GM18867 (cell line): ENCODE results near the gene RASA1.

ENCODE experiments used
- ATAC-seq: cut with Tn5 transposase; IDR thresholded peaks from one replicate; pipeline ENCODE4 v1.9.1; 2021; ENCODE audit warnings: mild to moderate bottlenecking, moderate library complexity; ENCODE audit not compliant: unreplicated experiment

Gene RASA1

GRCh38 chr5:87400305-87400899 lies 132.7 kb downstream of the RASA1 start:
- ATAC-seq: peak; percentile 85

- ATAC-seq: no peak
These were observed 133.9 kb downstream of the RASA1 start for GRCh38 chr5:87401626-87402025.

- no peak for ATAC-seq
These were observed 135.7 kb downstream of the RASA1 start for GRCh38 chr5:87403409-87403808.

- ATAC-seq: no peak
These were observed 136.2 kb downstream of the RASA1 start for GRCh38 chr5:87403899-87404298.

GRCh38 chr5:87404359-87404758 lies 136.7 kb downstream of the RASA1 start:
- no peak for ATAC-seq

- no peak for ATAC-seq
These were observed 137.9 kb downstream of the RASA1 start for GRCh38 chr5:87405472-87406155.

- ATAC-seq: no peak
These were observed 140.5 kb downstream of the RASA1 start for GRCh38 chr5:87408204-87408603.

- no peak for ATAC-seq
These were observed 143.2 kb downstream of the RASA1 start for GRCh38 chr5:87410931-87411330.

- no peak for ATAC-seq
These were observed 143.9 kb downstream of the RASA1 start for GRCh38 chr5:87411586-87411972.

GRCh38 chr5:87411973-87412629 lies 144.4 kb downstream of the RASA1 start:
- peak; percentile 21 for ATAC-seq

GRCh38 chr5:87412630-87413342 lies 145.1 kb downstream of the RASA1 start, which contains the start of gene CCNH:
Gene CCNH (minus strand): TSS chr5:87412930. CDS start chr5:87412794, 136 bp downstream.
- ATAC-seq: peak; percentile 99

- no peak for ATAC-seq
These were observed 145.6 kb downstream of the RASA1 start for GRCh38 chr5:87413343-87413645.

- no peak for ATAC-seq
These were observed 150.8 kb downstream of the RASA1 start for GRCh38 chr5:87418506-87418905.

GRCh38 chr5:87421307-87421706 lies 153.6 kb downstream of the RASA1 start:
- ATAC-seq: no peak

- no peak for ATAC-seq
These were observed 156.1 kb downstream of the RASA1 start for GRCh38 chr5:87423755-87424154.

- no peak for ATAC-seq
These were observed 163.3 kb downstream of the RASA1 start for GRCh38 chr5:87430863-87431457.

- no peak for ATAC-seq
These were observed 164.8 kb downstream of the RASA1 start for GRCh38 chr5:87432460-87432859.

GRCh38 chr5:87433945-87434344 lies 166.3 kb downstream of the RASA1 start:
- ATAC-seq: no peak

GRCh38 chr5:87434461-87434860 lies 166.8 kb downstream of the RASA1 start:
- ATAC-seq: no peak

GRCh38 chr5:87435144-87435694 lies 167.5 kb downstream of the RASA1 start:
- ATAC-seq: no peak

- no peak for ATAC-seq
These were observed 170.0 kb downstream of the RASA1 start for GRCh38 chr5:87437724-87438123.
